Measurements from ENCODE around the gene DPPA4. TPM values are rescaled to one million over a fixed set of nuclear protein-coding genes. Genes with fewer than 3 reads are reported as not detected.

Gene DPPA4
- total and polyA plus RNA-seq, 2 donors from 2014 or later: not detected

DNA sequence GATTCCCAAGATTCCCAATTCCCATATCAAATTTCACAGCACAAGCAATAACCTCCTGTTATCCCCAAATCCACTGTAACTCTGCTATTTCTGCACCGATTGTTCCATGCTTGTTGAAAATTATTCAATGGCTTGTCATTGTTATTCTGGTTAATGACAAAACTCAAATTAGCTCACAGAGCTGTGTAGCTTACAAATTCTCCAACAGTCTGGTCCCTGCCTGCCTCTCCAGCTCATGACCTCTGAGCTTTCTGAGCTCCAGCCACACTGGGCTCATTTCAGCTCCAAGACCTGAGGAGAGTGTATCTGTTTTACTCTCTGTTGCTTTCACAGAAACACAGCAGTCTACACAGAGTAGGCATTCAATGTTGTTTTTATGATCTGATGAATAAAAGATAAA is 24.3 kb downstream of the DPPA4 start:
- no peaks in the 10 kb centered on the region for H3K27me3 ChIP-seq (ENCODE audit: control insufficient read depth, insufficient read depth, low read length)
- TF ChIP-seq, protein P1, sequence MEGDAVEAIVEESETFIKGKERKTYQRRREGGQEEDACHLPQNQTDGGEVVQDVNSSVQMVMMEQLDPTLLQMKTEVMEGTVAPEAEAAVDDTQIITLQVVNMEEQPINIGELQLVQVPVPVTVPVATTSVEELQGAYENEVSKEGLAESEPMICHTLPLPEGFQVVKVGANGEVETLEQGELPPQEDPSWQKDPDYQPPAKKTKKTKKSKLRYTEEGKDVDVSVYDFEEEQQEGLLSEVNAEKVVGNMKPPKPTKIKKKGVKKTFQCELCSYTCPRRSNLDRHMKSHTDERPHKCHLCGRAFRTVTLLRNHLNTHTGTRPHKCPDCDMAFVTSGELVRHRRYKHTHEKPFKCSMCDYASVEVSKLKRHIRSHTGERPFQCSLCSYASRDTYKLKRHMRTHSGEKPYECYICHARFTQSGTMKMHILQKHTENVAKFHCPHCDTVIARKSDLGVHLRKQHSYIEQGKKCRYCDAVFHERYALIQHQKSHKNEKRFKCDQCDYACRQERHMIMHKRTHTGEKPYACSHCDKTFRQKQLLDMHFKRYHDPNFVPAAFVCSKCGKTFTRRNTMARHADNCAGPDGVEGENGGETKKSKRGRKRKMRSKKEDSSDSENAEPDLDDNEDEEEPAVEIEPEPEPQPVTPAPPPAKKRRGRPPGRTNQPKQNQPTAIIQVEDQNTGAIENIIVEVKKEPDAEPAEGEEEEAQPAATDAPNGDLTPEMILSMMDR (IDR thresholded peaks at IDR 0.05; ENCODE audit: borderline replicate concordance, extremely low read depth, insufficient read depth): no peak
- H3K4me1 ChIP-seq (ENCODE audit: control insufficient read depth in 2 of 3, insufficient read depth in 2 of 3, low read depth in 1 of 3, low read length in 3 of 3): peaks cover 0 to 4% (median 0%) of the 10 kb centered on the region in 3 donors
- H3K9ac ChIP-seq (ENCODE audit: low read length in 3 of 3): no peak overlapping the region
- intact Hi-C loops (cut with DNase I): no loop called here
- DNase-seq (peak in 3 of 5 donors; percentile 23 to 50 (median 49)), FAIRE-seq (peak; percentile 63)
- H3K9me3 ChIP-seq (ENCODE audit: control insufficient read depth in 2 of 3, insufficient read depth in 1 of 3, low read length in 3 of 3): no peaks in the 10 kb centered on the region
- H3K36me3 ChIP-seq (ENCODE audit: control insufficient read depth in 2 of 3, insufficient read depth in 3 of 3, low read length in 3 of 3): no peaks in the 10 kb centered on the region
- H3K4me3 ChIP-seq (ENCODE audit: low read length in 3 of 3): no peak overlapping the region
- no peak overlapping the region for H3K27ac ChIP-seq (ENCODE audit: low read depth in 2 of 2, low read length in 2 of 2)

DNA sequence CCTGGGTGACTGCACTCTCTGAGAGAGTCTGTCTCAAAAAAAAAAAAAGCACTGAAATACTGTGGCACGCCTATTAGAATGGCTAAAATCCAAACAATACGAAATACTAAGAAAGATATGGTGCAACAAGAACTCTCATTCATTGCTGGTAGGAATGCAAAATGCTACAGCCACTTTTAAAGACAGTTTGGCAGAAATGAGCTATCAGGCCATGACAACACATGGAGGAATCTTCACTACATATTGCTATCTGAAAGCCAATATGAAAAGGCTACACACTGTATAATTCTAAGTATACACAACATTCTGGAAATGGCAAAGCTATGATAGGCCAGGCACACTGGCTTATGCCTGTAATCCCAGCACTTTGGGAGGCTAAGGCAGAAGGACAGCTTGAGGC is 39.9 kb downstream of the DPPA4 start:
- TF ChIP-seq, protein P1 (IDR thresholded peaks at IDR 0.05; ENCODE audit: borderline replicate concordance, extremely low read depth, insufficient read depth): no peak
- H3K9me3 ChIP-seq (ENCODE audit: control insufficient read depth in 2 of 3, insufficient read depth in 1 of 3, low read length in 3 of 3): no peaks in the 10 kb centered on the region
- H3K27ac ChIP-seq (ENCODE audit: low read depth in 2 of 2, low read length in 2 of 2): no peak overlapping the region
- no peaks in the 10 kb centered on the region for H3K27me3 ChIP-seq (ENCODE audit: control insufficient read depth, insufficient read depth, low read length)
- FAIRE-seq (no peak), DNase-seq (no peak)
- H3K4me3 ChIP-seq (ENCODE audit: low read length in 3 of 3): no peak overlapping the region
- no peaks in the 10 kb centered on the region for H3K36me3 ChIP-seq (ENCODE audit: control insufficient read depth in 2 of 3, insufficient read depth in 3 of 3, low read length in 3 of 3)
- intact Hi-C loops (cut with DNase I): no loop called here
- no peak overlapping the region for H3K9ac ChIP-seq (ENCODE audit: low read length in 3 of 3)
- H3K4me1 ChIP-seq (ENCODE audit: control insufficient read depth in 2 of 3, insufficient read depth in 2 of 3, low read depth in 1 of 3, low read length in 3 of 3): no peaks in the 10 kb centered on the region

DNA sequence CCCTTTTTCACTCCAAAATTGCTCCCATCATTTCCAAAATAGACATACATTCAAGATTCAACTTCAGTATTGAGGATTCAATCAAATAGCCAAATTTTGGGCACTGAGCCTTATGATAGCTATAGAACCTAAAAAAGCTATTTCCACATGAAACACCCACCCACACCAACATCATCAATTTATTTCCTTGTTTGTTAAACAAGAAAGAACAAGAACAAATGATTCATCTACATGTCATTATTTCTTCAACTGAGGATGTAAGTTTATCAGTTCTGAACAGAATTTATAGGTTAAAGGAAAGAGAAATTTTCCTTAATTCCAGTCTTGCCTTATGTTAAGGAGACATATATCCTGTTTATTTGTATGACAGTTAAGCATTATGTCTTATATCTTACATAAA is 53.3 kb downstream of the DPPA4 start:
- Histone ChIP-seq H3K9me3 (ENCODE audit: control insufficient read depth in 2 of 3, insufficient read depth in 1 of 3, low read length in 3 of 3) (no peaks in the 10 kb centered on the region), H3K27me3 (ENCODE audit: control insufficient read depth, insufficient read depth, low read length) (no peaks in the 10 kb centered on the region), H3K4me1 (ENCODE audit: control insufficient read depth in 2 of 3, insufficient read depth in 2 of 3, low read depth in 1 of 3, low read length in 3 of 3) (no peaks in the 10 kb centered on the region), H3K4me3 (ENCODE audit: low read length in 3 of 3) (no peak overlapping the region), H3K27ac (ENCODE audit: low read depth in 2 of 2, low read length in 2 of 2) (no peak overlapping the region), H3K36me3 (ENCODE audit: control insufficient read depth in 2 of 3, insufficient read depth in 3 of 3, low read length in 3 of 3) (no peaks in the 10 kb centered on the region), H3K9ac (ENCODE audit: low read length in 3 of 3) (no peak overlapping the region)
- no peak for DNase-seq
- FAIRE-seq: no peak
- intact Hi-C loops (cut with DNase I): no loop called here
- TF ChIP-seq, protein P1 (IDR thresholded peaks at IDR 0.05; ENCODE audit: borderline replicate concordance, extremely low read depth, insufficient read depth): no peak

DNA sequence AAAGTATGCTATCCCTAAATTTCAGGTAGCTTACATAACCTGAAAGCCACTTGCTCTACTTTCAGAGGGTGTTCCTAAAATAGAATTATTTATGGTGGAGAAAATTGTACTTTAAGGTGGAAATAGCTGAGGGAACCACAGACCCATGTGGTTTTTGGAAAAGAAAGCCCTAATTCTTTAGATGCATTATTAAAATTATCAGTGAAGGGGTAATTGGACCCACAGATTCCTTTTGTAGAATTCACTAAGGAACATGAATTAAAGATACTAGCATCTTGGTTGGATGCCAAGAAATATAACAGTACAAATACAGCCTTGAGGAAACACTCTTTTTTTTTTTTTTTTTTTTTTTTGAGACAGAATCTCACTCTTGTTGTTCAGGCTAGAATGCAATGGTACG is 58.8 kb downstream of the DPPA4 start:
- DNase-seq: no peak
- Histone ChIP-seq H3K27me3 (ENCODE audit: control insufficient read depth, insufficient read depth, low read length) (no peaks in the 10 kb centered on the region), H3K4me3 (ENCODE audit: low read length in 3 of 3) (no peak overlapping the region), H3K4me1 (ENCODE audit: control insufficient read depth in 2 of 3, insufficient read depth in 2 of 3, low read depth in 1 of 3, low read length in 3 of 3) (no peaks in the 10 kb centered on the region), H3K9me3 (ENCODE audit: control insufficient read depth in 2 of 3, insufficient read depth in 1 of 3, low read length in 3 of 3) (no peaks in the 10 kb centered on the region), H3K27ac (ENCODE audit: low read depth in 2 of 2, low read length in 2 of 2) (no peak overlapping the region), H3K36me3 (ENCODE audit: control insufficient read depth in 2 of 3, insufficient read depth in 3 of 3, low read length in 3 of 3) (no peaks in the 10 kb centered on the region), H3K9ac (ENCODE audit: low read length in 3 of 3) (no peak overlapping the region)
- TF ChIP-seq, protein P1 (IDR thresholded peaks at IDR 0.05; ENCODE audit: borderline replicate concordance, extremely low read depth, insufficient read depth): no peak
- intact Hi-C loops (cut with DNase I): no loop called here
- no peak for FAIRE-seq

All from kidney (tissue), 14 donors.